Prostate gland (tissue), 2 donors: ENCODE data around the gene CALCB. TPM values are rescaled to one million over a fixed set of nuclear protein-coding genes. Genes with fewer than 3 reads are reported as not detected.
A peak's percentile ranks its signal among the peaks of the same experiment; 100 is the strongest.

Experiments used
- DNase-seq: peaks from one replicate; pipeline ENCODE4 v3.0.0-alpha.2; 2019; ENCODE audit warnings: low spot score
- H3K27ac ChIP-seq, 2 donors: fragments of 200-600 bp; sonication (generic); 2 replicates each; pipeline ENCODE4 v1.5.1; 2017 to 2019
- H3K27me3 ChIP-seq: fragments of 200-600 bp; sonication (generic); replicated peaks from 2 replicates; pipeline ENCODE4 v1.5.1; 2019; ENCODE audit not compliant: insufficient read depth
- H3K36me3 ChIP-seq, 2 donors: fragments of 200-600 bp; sonication (generic); 1 replicate in 1 of 2; 2 replicates in 1 of 2; pipeline versions ENCODE4 v1.5.1 to v1.8.1; 2017 to 2019
- H3K4me1 ChIP-seq: fragments of 200-600 bp; sonication (generic); replicated peaks from 2 replicates; pipeline ENCODE4 v1.5.1; 2019
- H3K4me3 ChIP-seq, 2 donors: fragments of 200-600 bp; sonication (generic); 2 replicates each; pipeline ENCODE4 v1.5.1; 2017 to 2019
- H3K9me3 ChIP-seq: fragments of 200-600 bp; sonication (generic); 2 replicates; pipeline ENCODE4 v1.5.1; 2017
- CTCF ChIP-seq, 4 experiments: fragments of 200-600 bp in 2 of 4; fragments of 450-650 bp in 2 of 4; sonication (generic) in 2 of 4; IDR thresholded peaks; 1 replicate in 3 of 4; 2 replicates in 1 of 4; pipeline ENCODE4 v1.5.1; 2016 to 2019; ENCODE audit warnings: antibody characterized with exemption in 4 of 4, mild to moderate bottlenecking in 2 of 4, moderate library complexity in 2 of 4
- POLR2A ChIP-seq: fragments of 450-650 bp; IDR thresholded peaks from one replicate; pipeline ENCODE4 v1.6.1; 2016; ENCODE audit warnings: antibody characterized with exemption, mild to moderate bottlenecking
- POLR2AphosphoS5 ChIP-seq: sonication (generic); formaldehyde crosslinking; IDR thresholded peaks from one replicate; pipeline ENCODE4 v1.6.1; 2017; ENCODE audit warnings: antibody characterized with exemption
- WGBS: methylation state at CpG from one replicate; pipeline ENCODE4 v1.1.5; 2018; 5-methylcytosine and 5-hydroxymethylcytosine counted together
- intact Hi-C: fragments of 100-400 bp; cut with DNase I; formaldehyde crosslinking; loops from one replicate; pipeline ENCODE4 v1.14.2; 2022
- total RNA-seq, 2 donors: library from RNA; depleted of rRNA; stranded (reverse); fragments of >200 nt; gene quantifications; one replicate each; pipeline ENCODE4 v1.1.0, GENCODE V29; 2016

CALCB gene
- total RNA-seq, 2 donors from 2014 or later, result 0.18 to 2.4 TPM

DNA sequence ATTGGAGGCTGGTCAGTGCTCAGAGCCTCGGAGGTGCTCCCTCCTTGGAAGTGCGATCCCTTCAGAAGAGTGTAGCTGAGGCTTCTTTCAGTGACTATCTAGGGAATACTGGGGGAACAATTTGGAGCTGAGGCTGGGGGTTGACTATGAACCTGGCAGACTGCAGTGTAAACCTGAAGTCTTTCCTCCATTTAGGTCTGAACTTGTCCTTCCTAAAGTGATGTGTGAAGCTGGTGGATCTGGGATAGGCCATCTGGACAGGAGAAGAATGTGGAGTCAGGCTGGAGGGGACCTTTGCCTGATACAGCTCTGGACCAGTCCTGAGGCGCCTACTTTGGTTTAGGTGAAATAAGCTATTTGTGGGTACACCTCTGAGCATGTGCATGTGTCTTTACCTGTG, 37.8 kb downstream of the CALCB start:
- 88% methylated on average over 3 of the region's 3 CpGs for WGBS
- TF ChIP-seq CTCF (IDR thresholded peaks at IDR 0.05), result no peak
- no peak for TF ChIP-seq POLR2AphosphoS5
- TF ChIP-seq POLR2A, result no peak
- no peaks in the 10 kb centered on the region for H3K27me3 ChIP-seq
- H3K9me3 ChIP-seq, result no peaks in the 10 kb centered on the region
- intact Hi-C loops, result no loop called here
- no peaks in the 10 kb centered on the region for H3K4me1 ChIP-seq
- no peaks in the 10 kb centered on the region for H3K36me3 ChIP-seq
- DNase-seq, result no peak
- no peak overlapping the region for H3K27ac ChIP-seq
- no peak overlapping the region for H3K4me3 ChIP-seq

GRCh38 chr11:15112131-15112541, 38.7 kb downstream of the CALCB start:
- no peak for TF ChIP-seq POLR2A
- TF ChIP-seq CTCF (IDR thresholded peaks at IDR 0.05), result no peak
- TF ChIP-seq POLR2AphosphoS5, result no peak
- H3K4me3 ChIP-seq, result no peak overlapping the region
- no peak for DNase-seq
- H3K27ac ChIP-seq, result no peak overlapping the region
- H3K4me1 ChIP-seq, result no peaks in the 10 kb centered on the region
- H3K36me3 ChIP-seq, result no peaks in the 10 kb centered on the region
- no peaks in the 10 kb centered on the region for H3K27me3 ChIP-seq
- 74% methylated on average over 8 of the region's 8 CpGs for WGBS
- H3K9me3 ChIP-seq, result no peaks in the 10 kb centered on the region
- intact Hi-C loops, result no loop called here

- TF ChIP-seq POLR2AphosphoS5, result no peak
- TF ChIP-seq POLR2A, result no peak
- TF ChIP-seq CTCF (IDR thresholded peaks at IDR 0.05), result no peak
- Histone ChIP-seq H3K27ac (no peak overlapping the region), H3K4me1 (no peaks in the 10 kb centered on the region), H3K36me3 (no peaks in the 10 kb centered on the region), H3K9me3 (no peaks in the 10 kb centered on the region), H3K27me3 (no peaks in the 10 kb centered on the region), H3K4me3 (no peak overlapping the region)
- intact Hi-C loops, result no loop called here
- no peak for DNase-seq
- WGBS, result 86% methylated on average over 5 of the region's 5 CpGs
These were observed 40.0 kb downstream of the CALCB start for GRCh38 chr11:15113381-15113780.

GRCh38 chr11:15114501-15115475, 41.4 kb downstream of the CALCB start, which contains the start of gene INSC:
Gene INSC (plus strand): TSS chr11:15114923. CDS start chr11:15149175, 34,252 bp downstream.
- H3K27ac ChIP-seq, result no peak within 1 kb of the TSS
- intact Hi-C loops, result no loop called here
- no peaks in the 10 kb centered on the region for H3K9me3 ChIP-seq
- no peaks in the 10 kb centered on the region for H3K27me3 ChIP-seq
- no peak for DNase-seq
- peak within 1 kb of the TSS in 1 of 2 donors; percentile 9 for H3K4me3 ChIP-seq
- H3K4me1 ChIP-seq, result no peaks in the 10 kb centered on the region
- TF ChIP-seq CTCF (IDR thresholded peaks at IDR 0.05), result no peak
- no peak for TF ChIP-seq POLR2A
- no peak for TF ChIP-seq POLR2AphosphoS5
- no peaks in the 10 kb centered on the region for H3K36me3 ChIP-seq
- 7% methylated on average over 35 of the region's 50 CpGs for WGBS
